Activated naive CD8-positive, alpha-beta T cell (primary cell): Measurements from ENCODE around the gene PPP1R1B.
A peak's percentile ranks its signal among the peaks of the same experiment; 100 is the strongest.

Source experiments
- H3K27ac Mint-ChIP-seq: one replicate; pipeline ENCODE4 v1.8.0; 2021; ENCODE audit warnings: mixed read lengths
- H3K27me3 Mint-ChIP-seq: one replicate; pipeline ENCODE4 v1.8.0; 2021; ENCODE audit warnings: mixed read lengths
- H3K36me3 Mint-ChIP-seq: one replicate; pipeline ENCODE4 v1.8.0; 2021; ENCODE audit warnings: mixed read lengths
- H3K4me1 Mint-ChIP-seq: one replicate; pipeline ENCODE4 v1.8.0; 2021; ENCODE audit warnings: low read depth, mixed read lengths
- H3K4me3 Mint-ChIP-seq: one replicate; pipeline ENCODE4 v1.8.0; 2021; ENCODE audit warnings: mild to moderate bottlenecking, mixed read lengths
- H3K9me3 Mint-ChIP-seq: one replicate; pipeline ENCODE4 v1.8.0; 2021; ENCODE audit warnings: low read depth, mixed read lengths

PPP1R1B gene

GRCh38 chr17:39669897-39670735 lies 43.4 kb downstream of the PPP1R1B start:
- no peak overlapping the region for H3K27ac Mint-ChIP-seq
- H3K4me3 Mint-ChIP-seq, result no peak overlapping the region
- no peaks in the 10 kb centered on the region for H3K36me3 Mint-ChIP-seq
- H3K27me3 Mint-ChIP-seq, result peaks cover 2% of the 10 kb centered on the region
- no peaks in the 10 kb centered on the region for H3K9me3 Mint-ChIP-seq
- H3K4me1 Mint-ChIP-seq, result peaks cover 16% of the 10 kb centered on the region

GRCh38 chr17:39670746-39671145 lies 44.0 kb downstream of the PPP1R1B start:
- no peak overlapping the region for H3K27ac Mint-ChIP-seq
- H3K36me3 Mint-ChIP-seq, result no peaks in the 10 kb centered on the region
- no peak overlapping the region for H3K4me3 Mint-ChIP-seq
- peaks cover 2% of the 10 kb centered on the region for H3K27me3 Mint-ChIP-seq
- H3K4me1 Mint-ChIP-seq, result peaks cover 18% of the 10 kb centered on the region
- H3K9me3 Mint-ChIP-seq, result no peaks in the 10 kb centered on the region

GRCh38 chr17:39671651-39672521 lies 45.1 kb downstream of the PPP1R1B start:
- Mint-ChIP-seq H3K27me3 (peaks cover 2% of the 10 kb centered on the region), H3K27ac (no peak overlapping the region), H3K4me3 (peak overlapping the region; percentile 9)

GRCh38 chr17:39672522-39673334 lies 46.0 kb downstream of the PPP1R1B start:
- Mint-ChIP-seq H3K36me3 (no peaks in the 10 kb centered on the region), H3K27ac (no peak overlapping the region)

More at GRCh38 chr17:39671651-39672521, 45.1 kb downstream of the PPP1R1B start:
- H3K4me1 Mint-ChIP-seq, result peaks cover 25% of the 10 kb centered on the region
- H3K36me3 Mint-ChIP-seq, result no peaks in the 10 kb centered on the region
- no peaks in the 10 kb centered on the region for H3K9me3 Mint-ChIP-seq

GRCh38 chr17:39673335-39674081 lies 46.8 kb downstream of the PPP1R1B start:
- no peak overlapping the region for H3K27ac Mint-ChIP-seq
- H3K4me3 Mint-ChIP-seq, result no peak overlapping the region

More at GRCh38 chr17:39672522-39673334, 46.0 kb downstream of the PPP1R1B start:
- H3K27me3 Mint-ChIP-seq, result peaks cover 2% of the 10 kb centered on the region
- H3K4me3 Mint-ChIP-seq, result no peak overlapping the region
- H3K9me3 Mint-ChIP-seq, result no peaks in the 10 kb centered on the region
- peaks cover 32% of the 10 kb centered on the region for H3K4me1 Mint-ChIP-seq

GRCh38 chr17:39674179-39674578 lies 47.4 kb downstream of the PPP1R1B start:
- Mint-ChIP-seq H3K36me3 (no peaks in the 10 kb centered on the region), H3K4me1 (peaks cover 41% of the 10 kb centered on the region), H3K9me3 (no peaks in the 10 kb centered on the region), H3K27me3 (no peaks in the 10 kb centered on the region), H3K27ac (no peak overlapping the region), H3K4me3 (no peak overlapping the region)

More at GRCh38 chr17:39673335-39674081, 46.8 kb downstream of the PPP1R1B start:
- Mint-ChIP-seq H3K4me1 (peaks cover 38% of the 10 kb centered on the region), H3K36me3 (no peaks in the 10 kb centered on the region), H3K27me3 (peaks cover under 1% of the 10 kb centered on the region), H3K9me3 (no peaks in the 10 kb centered on the region)

DNA sequence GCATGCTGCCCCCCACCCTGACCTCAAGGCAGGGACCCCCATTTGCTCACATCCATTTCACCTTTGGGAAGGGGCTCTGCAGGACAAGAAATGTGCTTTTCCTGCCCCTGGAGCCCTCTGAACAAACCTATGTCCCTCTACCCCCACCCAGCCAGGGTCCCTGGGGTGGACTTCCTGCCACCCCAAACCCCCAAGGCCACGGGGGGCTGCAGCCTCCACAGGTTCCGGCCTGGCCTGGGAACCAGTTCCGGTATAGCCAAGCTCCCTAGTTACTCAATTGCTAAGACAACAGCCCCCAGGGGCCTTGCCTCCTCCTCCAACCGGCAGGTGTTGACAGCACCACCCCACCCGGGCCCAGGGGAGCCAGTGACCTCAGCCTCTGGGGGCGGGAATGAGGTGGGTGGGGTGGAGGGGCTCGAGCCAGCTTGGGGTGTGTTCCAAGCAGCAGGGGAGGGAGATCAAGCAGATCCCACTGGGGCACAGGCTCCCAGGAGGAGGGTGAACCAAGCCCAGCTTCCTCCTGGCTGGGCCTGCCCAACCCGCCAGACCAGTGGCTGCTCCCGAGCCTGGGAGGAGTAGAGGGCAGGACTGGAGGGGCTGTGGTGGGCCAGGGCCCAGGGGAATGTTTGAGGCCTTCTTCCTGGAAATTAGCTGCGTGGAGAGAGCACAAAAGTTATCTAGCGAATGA lies 48.1 kb downstream of the PPP1R1B start:
- Mint-ChIP-seq H3K36me3 (no peaks in the 10 kb centered on the region), H3K4me3 (no peak overlapping the region), H3K27ac (no peak overlapping the region), H3K27me3 (no peaks in the 10 kb centered on the region), H3K4me1 (peaks cover 48% of the 10 kb centered on the region), H3K9me3 (no peaks in the 10 kb centered on the region)

DNA sequence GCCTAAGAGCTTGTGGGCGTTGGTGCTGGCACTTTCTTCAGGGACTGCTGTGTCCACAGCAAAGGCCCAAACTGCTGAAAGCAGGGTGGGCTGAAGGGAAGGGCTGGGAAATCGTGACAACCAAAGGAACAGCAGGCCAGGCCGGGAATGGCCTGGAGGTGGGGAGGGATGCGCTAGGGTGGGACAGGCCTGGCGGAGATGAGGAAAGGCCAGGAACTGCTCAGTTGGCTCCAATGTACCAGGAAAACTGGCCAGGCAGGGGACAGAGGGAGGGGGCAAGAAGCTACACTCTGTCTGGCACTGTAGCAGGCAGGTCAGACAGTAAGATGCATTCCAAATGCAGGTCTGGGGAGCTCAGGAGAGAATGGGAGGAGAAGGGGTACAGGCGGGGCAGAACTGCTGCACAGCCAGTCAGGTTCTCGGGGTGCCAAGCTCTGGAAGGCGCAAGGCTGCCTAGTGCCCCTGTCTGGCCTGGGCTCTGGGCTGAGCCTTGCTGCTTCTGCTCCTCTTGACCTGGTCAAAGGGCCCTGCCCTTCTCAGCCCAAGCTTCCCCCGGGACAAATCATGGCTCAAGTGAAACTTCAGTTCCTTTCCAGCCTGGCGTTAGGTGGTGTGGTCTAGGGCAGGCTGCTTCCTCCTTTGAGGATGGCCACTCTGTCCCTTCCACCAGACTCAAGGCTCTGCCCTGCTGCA lies 48.8 kb downstream of the PPP1R1B start:
- H3K4me1 Mint-ChIP-seq, result peaks cover 55% of the 10 kb centered on the region
- no peaks in the 10 kb centered on the region for H3K36me3 Mint-ChIP-seq
- H3K27ac Mint-ChIP-seq, result peak overlapping the region; percentile 78
- H3K27me3 Mint-ChIP-seq, result no peaks in the 10 kb centered on the region
- no peak overlapping the region for H3K4me3 Mint-ChIP-seq
- no peaks in the 10 kb centered on the region for H3K9me3 Mint-ChIP-seq

DNA sequence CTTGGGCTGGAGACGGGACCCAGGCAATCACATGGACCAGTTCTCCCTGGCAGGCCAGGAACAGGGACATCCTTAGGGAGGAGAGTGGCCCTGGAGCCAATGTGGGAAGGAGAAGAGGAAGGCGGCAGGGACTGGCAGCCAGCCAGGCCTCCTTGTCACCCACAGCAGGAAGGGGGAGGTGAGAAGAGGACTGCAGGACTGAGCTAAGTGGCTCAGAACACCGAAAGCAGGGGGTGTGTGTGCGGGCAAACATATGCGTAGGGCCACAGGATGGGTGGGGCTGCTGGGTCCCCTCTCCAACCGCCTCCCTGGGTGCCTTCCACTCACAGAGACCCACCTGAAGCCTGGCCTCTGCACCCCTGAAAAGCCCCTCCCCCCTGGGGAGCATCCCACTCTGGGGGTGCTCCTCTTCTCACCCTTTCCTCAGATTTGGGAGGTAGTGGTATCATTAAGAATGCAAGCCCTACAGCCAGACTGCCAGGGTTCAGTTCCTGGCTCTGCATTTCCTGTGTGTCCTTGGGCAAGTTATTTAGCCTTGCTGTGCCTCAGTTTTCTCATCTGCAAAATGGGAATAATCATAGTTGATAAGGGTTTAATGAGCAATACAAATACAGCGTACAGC lies 49.6 kb downstream of the PPP1R1B start:
- H3K27me3 Mint-ChIP-seq, result no peaks in the 10 kb centered on the region
- no peaks in the 10 kb centered on the region for H3K36me3 Mint-ChIP-seq
- H3K27ac Mint-ChIP-seq, result peak overlapping the region; percentile 78
- peak overlapping the region; percentile 52 for H3K4me3 Mint-ChIP-seq
- H3K9me3 Mint-ChIP-seq, result no peaks in the 10 kb centered on the region
- peaks cover 61% of the 10 kb centered on the region for H3K4me1 Mint-ChIP-seq

GRCh38 chr17:39677072-39677471 lies 50.3 kb downstream of the PPP1R1B start:
- Mint-ChIP-seq H3K4me3 (no peak overlapping the region), H3K27ac (no peak overlapping the region), H3K36me3 (no peaks in the 10 kb centered on the region), H3K9me3 (no peaks in the 10 kb centered on the region), H3K4me1 (peaks cover 57% of the 10 kb centered on the region), H3K27me3 (no peaks in the 10 kb centered on the region)

DNA sequence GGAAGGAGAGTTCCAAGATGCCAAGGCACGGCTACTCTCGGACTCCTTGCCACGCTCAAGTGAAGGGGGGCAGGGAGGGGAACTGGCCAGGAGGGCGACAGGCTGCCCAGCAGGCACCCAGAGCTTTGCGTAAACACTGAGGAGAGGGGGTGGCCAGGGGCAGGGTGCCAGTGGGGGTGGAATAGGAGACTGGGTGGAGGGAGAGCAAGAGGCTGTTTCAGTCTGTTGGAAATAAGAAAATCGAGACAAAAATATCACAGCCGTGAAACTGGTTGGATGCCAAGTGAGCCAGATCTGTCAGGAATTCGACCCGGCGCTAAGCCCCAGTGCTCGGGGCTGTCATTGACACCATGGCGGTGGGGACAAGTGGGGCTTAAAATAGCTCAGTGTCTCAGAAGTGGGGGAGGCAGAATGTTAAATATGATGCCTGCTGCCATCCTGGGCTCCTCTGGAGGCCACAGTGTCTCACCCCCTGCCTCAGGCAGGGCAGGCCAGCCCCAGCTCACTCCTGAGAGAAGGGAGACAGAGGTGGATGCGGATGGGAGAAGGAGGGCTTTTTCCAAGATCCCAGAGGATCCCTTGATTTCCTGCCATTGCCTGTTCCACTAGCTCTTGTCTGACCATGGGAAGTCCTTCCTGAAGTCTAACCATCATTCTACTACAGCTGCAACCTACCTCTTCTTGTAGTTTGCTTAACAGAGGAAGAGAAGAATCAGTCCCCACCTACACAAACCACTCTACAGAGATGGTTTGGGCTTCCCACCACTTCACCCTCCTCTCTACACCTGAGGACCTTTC lies 51.0 kb downstream of the PPP1R1B start:
- H3K9me3 Mint-ChIP-seq, result no peaks in the 10 kb centered on the region
- H3K4me1 Mint-ChIP-seq, result peaks cover 57% of the 10 kb centered on the region
- peak overlapping the region; percentile 18 for H3K4me3 Mint-ChIP-seq
- no peaks in the 10 kb centered on the region for H3K36me3 Mint-ChIP-seq
- peak overlapping the region; percentile 58 for H3K27ac Mint-ChIP-seq
- no peaks in the 10 kb centered on the region for H3K27me3 Mint-ChIP-seq
